ENCODE measurements around the gene LRAT. TPM values are rescaled to one million over a fixed set of nuclear protein-coding genes. Genes with fewer than 3 reads are reported as not detected.
"Not testable (repeated sequence)": the region's sequence is repeated elsewhere in the genome, so short reads cannot be mapped to it uniquely, and the experiment has no call there.

The LRAT gene
- total RNA-seq, 1 experiment from 2014 or later = 37.7 TPM

GRCh38 chr4:154720618-154721267, 23.1 kb upstream of the LRAT start (continued):
- TF ChIP-seq, protein P1, sequence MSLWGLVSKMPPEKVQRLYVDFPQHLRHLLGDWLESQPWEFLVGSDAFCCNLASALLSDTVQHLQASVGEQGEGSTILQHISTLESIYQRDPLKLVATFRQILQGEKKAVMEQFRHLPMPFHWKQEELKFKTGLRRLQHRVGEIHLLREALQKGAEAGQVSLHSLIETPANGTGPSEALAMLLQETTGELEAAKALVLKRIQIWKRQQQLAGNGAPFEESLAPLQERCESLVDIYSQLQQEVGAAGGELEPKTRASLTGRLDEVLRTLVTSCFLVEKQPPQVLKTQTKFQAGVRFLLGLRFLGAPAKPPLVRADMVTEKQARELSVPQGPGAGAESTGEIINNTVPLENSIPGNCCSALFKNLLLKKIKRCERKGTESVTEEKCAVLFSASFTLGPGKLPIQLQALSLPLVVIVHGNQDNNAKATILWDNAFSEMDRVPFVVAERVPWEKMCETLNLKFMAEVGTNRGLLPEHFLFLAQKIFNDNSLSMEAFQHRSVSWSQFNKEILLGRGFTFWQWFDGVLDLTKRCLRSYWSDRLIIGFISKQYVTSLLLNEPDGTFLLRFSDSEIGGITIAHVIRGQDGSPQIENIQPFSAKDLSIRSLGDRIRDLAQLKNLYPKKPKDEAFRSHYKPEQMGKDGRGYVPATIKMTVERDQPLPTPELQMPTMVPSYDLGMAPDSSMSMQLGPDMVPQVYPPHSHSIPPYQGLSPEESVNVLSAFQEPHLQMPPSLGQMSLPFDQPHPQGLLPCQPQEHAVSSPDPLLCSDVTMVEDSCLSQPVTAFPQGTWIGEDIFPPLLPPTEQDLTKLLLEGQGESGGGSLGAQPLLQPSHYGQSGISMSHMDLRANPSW (CRISPR knock-in tag; conservative IDR thresholded peaks at IDR 0.05; ENCODE audit: low read depth) = no peak

DNA sequence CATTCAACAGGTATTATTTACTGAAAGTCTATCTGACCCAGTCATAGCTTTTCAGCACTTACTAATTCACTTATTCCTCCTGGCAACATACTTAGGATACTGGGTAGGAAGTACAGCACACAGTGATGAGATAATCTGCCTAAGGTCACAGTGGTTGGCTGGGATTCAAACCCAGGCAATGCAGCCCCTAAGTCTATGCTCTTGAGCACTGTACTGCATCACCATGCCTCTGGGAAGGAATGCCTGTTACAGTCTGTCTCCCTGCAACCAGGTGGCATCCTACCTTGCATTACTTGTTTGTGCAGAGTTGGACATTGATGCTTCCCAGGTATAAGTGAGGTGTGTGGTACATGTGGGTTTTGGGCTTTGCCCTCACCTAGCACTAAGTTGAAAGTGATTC, 21.5 kb upstream of the LRAT start:
- no peaks in the 10 kb centered on the region for H3K27me3 Mint-ChIP-seq (ENCODE audit: low read depth)
- H3K4me1 Mint-ChIP-seq = peaks cover 45% of the 10 kb centered on the region
- H3K9me3 Mint-ChIP-seq = no peaks in the 10 kb centered on the region
- ATAC-seq (peak; percentile 38), DNase-seq (ENCODE audit: low spot score) (no peak)
- no peak overlapping the region for H3K27ac Mint-ChIP-seq
- H3K36me3 Mint-ChIP-seq = no peaks in the 10 kb centered on the region
- ChIA-PET POLR2A (no interaction called here), CTCF (interaction anchor here (0.8 to 1.3 kb wide), 2 partner anchors 35 to 104 kb away, joined by 3 to 4 read pairs; no protein-coding TSS in a partner anchor)
- H3K4me3 Mint-ChIP-seq = no peak overlapping the region
- TF ChIP-seq ATF6 (CRISPR knock-in tag; IDR thresholded peaks at IDR 0.05) = no peak
- TF ChIP-seq, protein P2, sequence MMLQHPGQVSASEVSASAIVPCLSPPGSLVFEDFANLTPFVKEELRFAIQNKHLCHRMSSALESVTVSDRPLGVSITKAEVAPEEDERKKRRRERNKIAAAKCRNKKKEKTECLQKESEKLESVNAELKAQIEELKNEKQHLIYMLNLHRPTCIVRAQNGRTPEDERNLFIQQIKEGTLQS (CRISPR knock-in tag; conservative IDR thresholded peaks at IDR 0.05) = no peak
- TF ChIP-seq ZNF671 (CRISPR knock-in tag; IDR thresholded peaks at IDR 0.05) = no peak
- no peak for TF ChIP-seq RELA (CRISPR knock-in tag; IDR thresholded peaks at IDR 0.05; ENCODE audit: borderline replicate concordance)
- no peak for TF ChIP-seq FOXK1 (CRISPR knock-in tag; IDR thresholded peaks at IDR 0.05)
- TF ChIP-seq, protein P3, sequence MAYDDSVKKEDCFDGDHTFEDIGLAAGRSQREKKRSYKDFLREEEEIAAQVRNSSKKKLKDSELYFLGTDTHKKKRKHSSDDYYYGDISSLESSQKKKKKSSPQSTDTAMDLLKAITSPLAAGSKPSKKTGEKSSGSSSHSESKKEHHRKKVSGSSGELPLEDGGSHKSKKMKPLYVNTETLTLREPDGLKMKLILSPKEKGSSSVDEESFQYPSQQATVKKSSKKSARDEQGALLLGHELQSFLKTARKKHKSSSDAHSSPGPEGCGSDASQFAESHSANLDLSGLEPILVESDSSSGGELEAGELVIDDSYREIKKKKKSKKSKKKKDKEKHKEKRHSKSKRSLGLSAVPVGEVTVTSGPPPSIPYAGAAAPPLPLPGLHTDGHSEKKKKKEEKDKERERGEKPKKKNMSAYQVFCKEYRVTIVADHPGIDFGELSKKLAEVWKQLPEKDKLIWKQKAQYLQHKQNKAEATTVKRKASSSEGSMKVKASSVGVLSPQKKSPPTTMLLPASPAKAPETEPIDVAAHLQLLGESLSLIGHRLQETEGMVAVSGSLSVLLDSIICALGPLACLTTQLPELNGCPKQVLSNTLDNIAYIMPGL (CRISPR knock-in tag; IDR thresholded peaks at IDR 0.05) = no peak
- TF ChIP-seq ZNF138 (CRISPR knock-in tag; conservative IDR thresholded peaks at IDR 0.05) = no peak
- TF ChIP-seq SP1 (CRISPR knock-in tag; conservative IDR thresholded peaks at IDR 0.05) = no peak
- TF ChIP-seq E2F4 (CRISPR knock-in tag; IDR thresholded peaks at IDR 0.05; ENCODE audit: borderline replicate concordance, low read depth) = no peak
- TF ChIP-seq ZNF263 (CRISPR knock-in tag; IDR thresholded peaks at IDR 0.05; ENCODE audit: low read depth) = no peak
- no peak for TF ChIP-seq USF1 (CRISPR knock-in tag; IDR thresholded peaks at IDR 0.05)
- TF ChIP-seq SMAD3 (CRISPR knock-in tag; IDR thresholded peaks at IDR 0.05; ENCODE audit: borderline replicate concordance) = no peak

DNA sequence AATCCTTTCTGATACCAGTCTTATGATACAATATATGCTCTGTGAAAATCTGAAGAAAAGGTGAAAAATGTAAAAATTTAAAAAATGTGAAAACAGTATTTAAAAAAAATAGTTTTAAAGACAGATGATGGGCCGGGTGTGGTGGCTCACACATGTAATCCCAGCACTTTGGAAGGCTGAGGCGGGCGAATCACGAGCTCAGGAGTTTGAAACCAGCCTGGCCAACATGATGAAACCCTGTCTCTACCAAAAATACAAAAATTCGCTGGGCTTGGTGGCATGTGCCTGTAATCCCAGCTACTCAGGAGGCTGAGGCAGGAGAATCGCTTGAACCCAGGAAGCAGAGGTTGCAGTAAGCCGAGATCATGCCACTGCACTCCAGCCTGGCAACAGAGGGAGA, 20.2 kb upstream of the LRAT start:
- H3K4me3 Mint-ChIP-seq; ATAC-seq; DNase-seq (ENCODE audit: low spot score); H3K27me3 Mint-ChIP-seq (ENCODE audit: low read depth); H3K36me3 Mint-ChIP-seq; POLR2A ChIA-PET; CTCF ChIA-PET; H3K9me3 Mint-ChIP-seq; H3K27ac Mint-ChIP-seq: not testable (repeated sequence)
- peaks cover 34% of the 10 kb centered on the region for H3K4me1 Mint-ChIP-seq
